Fibroblast of lung (primary cell): Measurements from ENCODE around the gene HDAC4.

ENCODE experiments used
- CTCF ChIP-seq, 2 donors: IDR thresholded peaks in 1 of 2; conservative IDR thresholded peaks in 1 of 2; 1 replicate in 1 of 2; 2 replicates in 1 of 2; pipeline ENCODE4 v1.5.1; 2011 to 2012; ENCODE audit warnings: low read length in 2 of 2, control low read depth in 1 of 2, inconsistent platforms in 1 of 2, low read depth in 1 of 2, mild to moderate bottlenecking in 1 of 2
- EZH2 ChIP-seq: IDR thresholded peaks from 2 replicates; pipeline ENCODE4 v1.5.1; 2012; ENCODE audit warnings: low read length, control low read depth, mild to moderate bottlenecking; ENCODE audit errors: missing control alignments

GRCh38 chr2:239054921-239055320 lies 345.9 kb downstream of the HDAC4 start:
- TF ChIP-seq CTCF (conservative IDR thresholded peaks at IDR 0.05 in 1 of 2, IDR thresholded peaks at IDR 0.05 in 1 of 2; ENCODE audit: low read depth in 1 of 2, low read length in 2 of 2), result no peak
- no peak for TF ChIP-seq EZH2
